OCI-M2 (cell line): Measurements from ENCODE around the gene KRT71.
"Not testable (repeated sequence)": the region's sequence is repeated elsewhere in the genome, so short reads cannot be mapped to it uniquely, and the experiment has no call there.

Experiments
- DNase-seq: peaks from one replicate; lab custom pipeline; 2025; ENCODE audit not compliant: unreplicated experiment; lab: John Stamatoyannopoulos, UW

The KRT71 gene

DNA sequence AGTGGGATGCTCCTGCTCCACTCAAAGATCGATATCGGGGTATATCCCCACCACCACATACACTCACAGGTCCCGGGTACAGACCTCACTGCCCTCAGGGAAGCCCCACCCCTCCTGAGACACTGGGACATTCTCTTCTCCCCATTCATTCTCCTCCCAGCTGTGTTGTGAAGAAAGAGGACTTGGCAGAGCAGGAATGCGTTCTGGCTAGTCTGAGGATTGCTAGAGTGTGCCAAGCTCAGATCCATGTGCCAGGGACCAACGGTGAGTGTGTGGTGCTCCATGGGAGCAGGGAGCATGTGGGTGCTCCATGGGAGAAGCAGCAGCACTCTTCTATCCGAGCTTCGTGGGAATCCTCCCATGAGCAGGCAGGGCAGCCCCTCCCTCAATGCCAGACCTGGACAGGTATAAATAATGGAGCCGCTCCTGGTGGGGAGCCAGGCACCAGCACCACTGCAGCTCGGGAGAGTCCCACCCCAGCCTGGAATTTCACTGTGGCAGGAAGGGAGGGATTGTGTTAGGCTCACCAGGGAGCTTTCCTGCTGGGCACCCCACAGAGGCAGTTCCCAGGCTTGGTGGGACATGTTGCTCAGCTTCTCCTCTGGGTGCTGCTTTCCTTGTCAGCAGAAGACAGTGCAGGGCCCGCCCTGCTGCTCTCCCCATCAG, 30.5 kb downstream of the KRT71 start:
- no peak for DNase-seq

DNA sequence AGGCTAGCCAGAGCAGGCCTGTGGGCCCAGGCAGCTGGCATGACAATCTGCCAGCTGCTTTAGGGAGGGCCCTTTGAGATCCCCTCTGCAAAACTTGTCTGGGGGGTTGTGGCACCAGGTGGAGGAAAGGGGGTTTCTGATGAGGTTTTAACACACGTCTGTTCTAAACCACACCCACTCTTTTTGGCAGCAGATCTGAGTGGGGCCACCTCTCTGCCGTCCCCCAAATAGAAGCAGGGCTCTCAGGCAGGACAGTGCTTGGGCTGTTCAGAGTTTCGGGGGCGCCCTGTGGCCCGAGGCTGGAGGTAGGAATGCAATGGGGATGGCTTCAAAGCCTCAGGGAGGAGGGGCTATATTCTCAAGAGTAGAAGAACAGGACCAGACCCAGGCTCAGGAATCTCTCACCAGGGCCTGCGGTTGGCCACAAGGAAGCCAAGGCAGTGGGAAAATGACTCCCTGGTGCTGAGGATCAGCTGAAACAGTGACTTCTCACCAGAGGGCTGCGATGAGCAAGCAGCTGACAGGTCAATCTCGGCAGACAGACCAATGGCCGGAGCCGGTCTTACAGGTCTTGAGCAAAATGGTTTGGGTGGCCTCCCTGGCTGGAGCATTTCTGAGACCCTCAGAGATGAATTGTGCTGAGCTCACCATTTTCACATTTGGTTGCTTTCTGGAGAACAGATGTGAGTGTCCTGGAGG, 31.2 kb downstream of the KRT71 start:
- DNase-seq, result no peak

DNA sequence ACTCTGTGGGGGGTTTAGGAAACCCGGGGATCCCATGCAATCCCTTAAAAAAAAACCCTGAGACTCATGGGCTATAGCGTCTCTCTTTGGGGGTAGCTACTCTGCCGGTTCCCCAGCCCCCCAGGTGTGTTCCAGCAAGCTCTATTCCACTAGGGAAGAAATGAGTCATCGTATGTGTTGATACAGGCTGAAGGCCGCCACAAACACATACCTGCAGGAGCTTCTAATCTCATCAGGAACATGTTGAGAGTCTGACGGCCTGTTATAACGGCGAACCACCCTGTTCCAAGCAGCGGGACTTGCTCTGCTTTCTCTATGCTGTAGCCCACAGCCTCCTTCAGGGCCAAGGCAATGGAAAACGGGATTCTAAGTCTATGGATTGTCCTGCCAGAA, 31.8 kb downstream of the KRT71 start:
- DNase-seq, result no peak

DNA sequence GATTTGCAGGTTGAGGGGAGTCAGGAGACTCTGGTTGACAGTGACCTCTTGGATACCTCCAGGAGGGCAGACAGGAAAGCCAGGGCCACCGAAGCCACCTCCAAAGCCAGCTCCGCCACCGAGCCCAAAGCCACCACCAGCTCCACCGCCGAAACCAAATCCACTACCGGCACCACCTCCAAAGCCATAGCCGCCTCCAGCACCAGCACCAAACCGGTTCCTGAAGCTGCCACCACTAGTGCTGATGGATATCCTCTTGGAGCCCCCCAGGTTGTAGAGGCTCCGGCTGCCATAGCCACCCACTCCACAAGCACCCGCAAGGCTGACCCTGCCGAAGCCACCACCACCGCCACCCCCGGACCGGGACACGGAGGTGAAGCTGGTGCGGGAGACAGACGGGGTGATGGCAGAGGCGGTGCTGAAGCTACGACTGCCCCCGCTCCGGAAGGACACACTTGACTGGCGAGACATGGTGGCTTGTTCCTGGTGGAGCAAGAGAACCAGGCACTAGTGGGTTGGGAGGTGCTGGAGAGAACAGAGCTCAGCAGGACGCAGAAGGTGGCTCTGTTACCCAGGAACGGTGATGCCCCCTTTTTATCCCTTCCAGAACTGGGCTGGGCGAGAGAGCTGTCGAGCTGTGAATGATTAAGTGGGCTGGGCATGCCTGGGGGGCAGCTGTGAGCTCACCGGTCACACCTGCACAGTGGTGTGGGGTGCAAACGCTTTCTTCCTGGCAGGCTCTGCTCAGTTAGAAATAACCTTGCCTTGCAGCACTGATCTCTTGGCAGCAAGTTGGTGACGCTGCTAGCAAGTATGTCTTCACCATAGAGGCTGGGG, 32.9 kb downstream of the KRT71 start, which contains the start of gene KRT5:
TSS of gene KRT5 (minus strand) at position 569 of the 837 bp plus-strand sequence. CDS start at position 471, 98 bp downstream.
- DNase-seq, result no peak

- DNase-seq, result no peak
Measured at GRCh38 chr12:52519387-52519703, 33.6 kb downstream of the KRT71 start.

DNA sequence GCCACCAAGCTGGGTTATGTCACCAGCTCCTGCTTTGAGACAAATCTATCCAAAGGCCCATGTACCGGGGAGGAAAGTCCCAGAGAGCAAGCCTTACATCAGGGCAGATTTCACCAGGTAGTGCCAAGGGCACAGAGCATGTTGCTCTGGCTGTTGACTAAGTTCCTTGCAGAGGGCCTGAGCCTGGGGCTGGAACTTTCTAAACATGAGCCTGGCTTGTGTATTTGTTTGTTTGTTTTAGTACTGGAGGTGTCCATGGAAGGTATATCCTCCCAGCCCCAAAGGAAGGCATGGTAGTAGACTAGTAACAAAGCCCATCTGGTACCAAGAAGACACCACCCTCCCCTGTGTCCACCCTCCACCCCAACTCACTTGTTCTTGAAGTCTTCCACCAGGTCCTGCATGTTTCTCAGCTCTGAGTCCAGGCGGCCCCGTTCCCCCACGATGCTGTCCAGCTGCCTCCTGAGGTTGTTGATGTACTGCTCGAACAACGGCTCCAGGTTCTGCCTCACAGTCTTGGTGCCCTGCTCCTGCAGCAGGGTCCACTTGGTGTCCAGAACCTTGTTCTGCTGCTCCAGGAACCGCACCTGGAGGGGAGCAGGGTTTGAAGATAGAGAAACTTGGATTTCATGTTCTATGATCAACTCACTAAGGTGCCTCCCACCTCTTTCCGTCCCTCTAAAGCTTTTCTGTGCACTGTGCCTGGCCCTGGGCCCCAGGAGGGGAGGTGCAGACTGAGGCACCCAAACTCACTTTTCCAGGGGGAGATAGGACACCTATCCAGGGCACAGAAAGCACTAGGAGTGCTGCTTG, 34.2 kb downstream of the KRT71 start:
- no peak for DNase-seq

GRCh38 chr12:52517888-52518287, 35.1 kb downstream of the KRT71 start:
- DNase-seq, result no peak

GRCh38 chr12:52517005-52517835, 35.7 kb downstream of the KRT71 start:
- no peak for DNase-seq

- no peak for DNase-seq
Measured at GRCh38 chr12:52515927-52516831, 36.8 kb downstream of the KRT71 start.

DNA sequence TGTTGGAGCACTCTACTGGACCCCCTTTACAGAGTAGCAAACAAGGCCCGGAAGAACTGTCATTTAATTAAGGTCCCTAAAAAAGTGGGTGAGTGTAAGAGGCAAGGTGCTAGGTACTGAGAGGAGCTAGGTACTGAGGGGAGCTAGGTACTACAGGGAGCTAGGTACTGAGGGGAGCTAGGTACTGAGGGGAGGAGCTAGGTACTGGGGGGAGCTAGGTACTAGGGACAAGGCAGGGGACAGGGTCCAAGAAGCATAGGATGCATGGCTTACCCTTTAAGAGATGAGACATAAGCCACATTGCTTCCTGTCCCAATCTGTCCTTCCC, 37.7 kb downstream of the KRT71 start:
- no peak for DNase-seq

DNA sequence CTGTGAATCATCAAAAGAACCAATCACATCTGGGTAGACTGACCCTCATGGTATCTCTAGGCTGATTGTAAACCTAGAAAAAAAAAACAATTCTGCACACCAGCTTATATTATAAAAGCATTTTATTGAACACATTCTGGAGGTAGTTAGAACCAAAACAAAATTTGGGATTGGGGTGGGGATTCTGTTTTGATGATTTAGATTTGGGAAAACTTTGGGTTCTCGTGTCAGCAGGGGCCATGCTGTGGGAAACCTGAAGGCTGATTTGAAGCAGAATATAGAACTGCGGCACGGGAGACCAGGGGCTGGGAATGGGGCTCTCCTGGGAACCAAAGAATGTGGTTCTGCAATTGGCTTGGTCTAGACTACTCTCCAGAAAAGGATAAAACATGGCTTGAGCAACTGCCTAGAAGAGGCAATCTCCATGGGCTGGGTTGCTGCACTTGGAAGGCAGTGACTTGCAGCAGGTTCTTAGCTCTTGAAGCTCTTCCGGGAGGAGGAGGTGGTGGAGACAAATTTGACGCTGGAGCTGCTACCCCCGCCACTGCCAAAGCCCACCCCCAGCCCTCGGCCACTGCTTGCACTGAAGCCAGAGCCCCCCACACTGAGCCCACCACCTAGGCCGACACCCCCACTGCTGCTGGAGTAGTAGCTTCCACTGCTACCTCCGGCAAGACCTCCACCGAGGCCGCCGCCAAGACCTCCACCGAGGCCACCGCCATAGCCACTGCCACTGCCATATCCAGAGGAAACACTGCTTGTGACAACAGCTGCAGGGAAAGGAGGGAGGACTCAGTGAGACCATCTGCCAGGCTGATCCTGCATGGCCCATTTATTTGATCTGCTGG, 38.2 kb downstream of the KRT71 start:
- DNase-seq, result no peak

GRCh38 chr12:52513736-52514135, 39.2 kb downstream of the KRT71 start:
- DNase-seq, result no peak

DNA sequence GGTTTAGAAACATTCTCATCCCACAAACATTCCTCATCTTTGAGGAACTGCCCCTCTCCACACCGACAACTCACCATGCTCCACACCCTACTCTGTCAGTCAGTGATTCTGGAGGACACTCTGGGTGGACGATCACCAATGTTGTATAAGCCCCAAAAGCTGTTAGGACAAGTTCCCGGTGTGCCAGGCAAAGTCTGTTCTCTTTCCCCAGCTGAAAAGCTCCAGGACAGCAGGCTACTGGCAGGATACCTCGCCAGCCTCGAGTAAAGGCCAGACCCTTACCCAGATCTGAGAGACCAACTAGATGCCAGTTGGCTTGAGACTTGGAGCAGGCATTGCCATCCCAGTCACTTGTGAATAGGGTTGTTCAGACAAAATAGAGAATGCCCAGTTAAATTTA, 44.7 kb downstream of the KRT71 start:
- no peak for DNase-seq

DNA sequence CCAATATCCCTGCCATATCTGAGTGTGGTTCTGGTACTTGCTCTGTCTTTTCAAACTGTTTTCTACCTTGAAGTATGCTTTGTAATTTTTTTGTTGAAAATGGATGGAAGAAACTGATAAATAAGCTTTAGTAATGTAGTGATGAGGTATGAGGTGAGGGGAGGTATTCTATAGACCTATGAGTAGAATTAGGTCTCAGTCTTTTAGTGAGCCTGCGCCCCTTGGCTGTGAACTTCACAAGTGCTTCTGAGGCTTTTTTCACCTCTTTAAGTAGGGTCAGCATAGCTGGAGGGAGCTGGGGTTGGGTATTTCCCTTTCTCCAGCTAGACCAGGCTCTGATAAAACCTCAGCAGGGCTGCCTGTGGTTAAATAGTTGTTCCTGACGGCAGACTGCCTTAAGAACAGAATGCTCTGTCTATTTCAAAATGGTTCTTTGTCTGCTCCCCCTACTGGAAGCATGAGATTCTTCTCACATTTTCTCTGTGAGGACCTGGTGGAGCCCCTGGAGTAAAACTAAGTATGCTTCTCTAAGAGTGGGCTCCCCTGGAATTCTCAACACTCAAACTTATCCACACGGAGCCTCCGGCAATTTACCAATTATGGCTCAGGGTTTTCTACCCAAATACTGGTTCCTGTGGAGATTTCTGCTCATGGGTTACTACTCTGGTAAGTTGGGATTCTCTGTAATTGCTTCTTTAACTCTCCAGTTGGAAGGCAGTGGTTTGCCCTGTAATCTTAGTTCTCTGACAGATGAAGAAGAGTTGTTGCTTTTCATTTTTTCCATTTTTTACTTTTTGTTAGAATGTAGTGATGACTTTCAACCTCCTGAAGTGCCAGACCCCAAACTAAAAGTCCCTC, 45.9 kb downstream of the KRT71 start:
- DNase-seq, result no peak

DNA sequence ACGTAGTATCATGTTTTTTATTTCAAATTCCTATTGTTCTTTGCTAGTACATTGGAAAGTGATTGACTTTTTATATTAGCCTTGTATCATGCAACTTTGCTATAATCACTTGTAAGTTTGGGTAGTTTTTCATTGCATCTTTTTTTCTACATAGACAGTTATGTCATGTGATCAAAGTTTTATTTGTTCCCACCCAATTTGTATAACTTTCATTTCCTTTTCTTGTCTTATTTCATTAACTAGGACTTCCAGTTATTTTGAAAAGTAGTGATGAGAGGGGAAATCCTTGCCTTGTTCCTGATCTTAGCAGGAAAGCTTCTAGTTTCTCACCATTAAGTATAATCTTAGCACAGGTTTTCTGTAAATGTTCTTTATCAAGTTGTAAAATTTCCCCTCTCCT, 50.1 kb downstream of the KRT71 start:
- no peak for DNase-seq

GRCh38 chr12:52501490-52501889, 51.5 kb downstream of the KRT71 start:
- DNase-seq, result no peak

DNA sequence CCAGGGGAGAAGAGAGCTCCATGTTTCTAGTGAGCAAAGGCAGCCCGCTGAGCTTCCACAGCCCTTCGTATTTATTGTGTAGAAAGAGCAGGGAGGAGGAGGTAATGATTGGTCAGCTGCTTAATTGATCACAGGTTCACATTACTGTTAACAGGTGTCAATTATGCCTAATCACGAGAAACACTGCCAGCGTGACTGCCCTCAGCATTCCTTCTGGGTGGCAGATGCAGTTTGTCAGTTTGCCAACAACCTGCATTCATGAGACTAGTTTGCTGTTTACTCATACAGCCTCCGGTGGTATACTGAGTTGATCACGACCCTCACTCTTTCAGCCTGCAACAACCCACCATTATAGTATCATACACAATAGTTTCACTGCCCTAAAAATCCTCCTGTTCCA, 52.4 kb downstream of the KRT71 start:
- DNase-seq, result not testable (repeated sequence)
